HepG2 (cell line): ENCODE data around the gene TMEM134. TPM values are rescaled to one million over a fixed set of nuclear protein-coding genes. Genes with fewer than 3 reads are reported as not detected.

ENCODE experiments used
- ATF1 ChIP-seq: IDR thresholded peaks from 2 replicates; pipeline ENCODE4 v1.6.1; 2016; ENCODE audit warnings: mild to moderate bottlenecking, control low read depth
- FOXA1 ChIP-seq, 2 experiments: fragments of 450-650 bp in 1 of 2; sonication (generic) in 1 of 2; formaldehyde crosslinking in 1 of 2; IDR thresholded peaks; 2 replicates each; pipeline versions ENCODE4 v1.4.0 to v1.6.1; 2016 to 2020; ENCODE audit warnings: missing genetic modification reagents in 1 of 2
- HDAC6 ChIP-seq: fragments of 200-600 bp; sonication (generic); IDR thresholded peaks from 2 replicates; pipeline ENCODE4 v1.7.0; 2017; ENCODE audit warnings: mild to moderate bottlenecking, antibody characterized with exemption, low read length, low read depth
- NFAT5 ChIP-seq: sonication (generic); formaldehyde crosslinking; IDR thresholded peaks from 2 replicates; pipeline ENCODE4 v1.4.0; 2020; ENCODE audit warnings: missing genetic modification reagents
- ONECUT2 ChIP-seq: sonication (generic); formaldehyde crosslinking; IDR thresholded peaks from 2 replicates; pipeline ENCODE4 v1.4.0; 2020; ENCODE audit warnings: missing genetic modification reagents
- PHF20 ChIP-seq: sonication (generic); formaldehyde crosslinking; IDR thresholded peaks from 2 replicates; pipeline ENCODE4 v1.5.0; 2020; ENCODE audit warnings: mild to moderate bottlenecking, missing genetic modification reagents
- POLR2A ChIP-seq, 2 experiments: IDR thresholded peaks; 2 replicates each; pipeline ENCODE4 v1.6.1; 2011; ENCODE audit warnings: low read depth in 2 of 2, low read length in 2 of 2, mild to moderate bottlenecking in 1 of 2, moderate library complexity in 1 of 2; ENCODE audit not compliant: insufficient read depth in 1 of 2
- SMAD3 ChIP-seq: sonication (generic); formaldehyde crosslinking; IDR thresholded peaks from 2 replicates; pipeline ENCODE4 v1.4.0; 2020; ENCODE audit warnings: missing genetic modification reagents
- SMAD9 ChIP-seq: sonication (generic); formaldehyde crosslinking; IDR thresholded peaks from 2 replicates; pipeline ENCODE4 v1.5.1; 2020; ENCODE audit warnings: mild to moderate bottlenecking, missing genetic modification reagents
- SRSF4 ChIP-seq: fragments of 200-400 bp; formaldehyde crosslinking; IDR thresholded peaks from one replicate; pipeline ENCODE4 v1.6.1; 2018; ENCODE audit warnings: mild to moderate bottlenecking, low read depth, low read length, moderate library complexity; ENCODE audit not compliant: poor library complexity, severe bottlenecking
- STAT5B ChIP-seq: sonication (generic); formaldehyde crosslinking; IDR thresholded peaks from 2 replicates; pipeline ENCODE4 v1.4.0; 2020; ENCODE audit warnings: missing genetic modification reagents
- ZFP82 ChIP-seq: sonication (generic); formaldehyde crosslinking; IDR thresholded peaks from 2 replicates; pipeline ENCODE4 v1.5.1; 2020; ENCODE audit warnings: mild to moderate bottlenecking, missing genetic modification reagents, borderline replicate concordance
- ZKSCAN8 ChIP-seq: IDR thresholded peaks from 2 replicates; pipeline ENCODE4 v1.6.1; 2016; ENCODE audit warnings: borderline replicate concordance, missing genetic modification reagents, missing compliant biosample characterization
- ZNF24 ChIP-seq: fragments of 450-650 bp; IDR thresholded peaks from 2 replicates; pipeline ENCODE4 v1.6.1; 2017; ENCODE audit warnings: antibody characterized with exemption, mild to moderate bottlenecking
- ZNF607 ChIP-seq: sonication (generic); formaldehyde crosslinking; IDR thresholded peaks from 2 replicates; pipeline ENCODE4 v1.5.1; 2020; ENCODE audit warnings: missing genetic modification reagents, mild to moderate bottlenecking, borderline replicate concordance
- ZNF615 ChIP-seq: sonication (generic); formaldehyde crosslinking; IDR thresholded peaks from 2 replicates; pipeline ENCODE4 v1.5.0; 2020; ENCODE audit warnings: mild to moderate bottlenecking, missing genetic modification reagents, borderline replicate concordance
- ZNF644 ChIP-seq: IDR thresholded peaks from 2 replicates; pipeline ENCODE4 v1.6.1; 2016; ENCODE audit warnings: low read depth
- polyA plus RNA-seq, 8 experiments: library from polyadenylated mRNA; depleted of rRNA in 3 of 8; stranded (reverse) in 7 of 8; unstranded in 1 of 8; fragments of >200 nt; fragmentation: Illumina TruSeq in 4 of 8; extraction: Trizol in 4 of 8; gene quantifications; 2 replicates each; pipeline versions ENCODE4 v1.2.1 to v1.2.3, GENCODE V29; 2011 to 2016; ENCODE audit warnings: low read depth in 4 of 8, missing spikeins in 1 of 8, mixed read lengths in 1 of 8; ENCODE audit not compliant: insufficient read depth in 1 of 8
- total RNA-seq, 5 experiments: library from RNA; depleted of rRNA; stranded (reverse); fragments of >200 nt; fragmentation: Illumina TruSeq; extraction: Trizol; gene quantifications; 2 replicates each; pipeline ENCODE4 v1.2.3, GENCODE V29; 2016; ENCODE audit warnings: low read depth in 1 of 5
- TF ChIP-seq, protein P1 (sequence below): IDR thresholded peaks from 2 replicates; pipeline ENCODE4 v1.6.1; 2016; ENCODE audit warnings: low read depth, control low read depth
- TF ChIP-seq, protein P2 (sequence below): IDR thresholded peaks from 2 replicates; pipeline ENCODE4 v1.6.1; 2016; ENCODE audit warnings: missing compliant biosample characterization, missing genetic modification reagents, borderline replicate concordance
- TF ChIP-seq, protein P3 (sequence below): sonication (generic); formaldehyde crosslinking; conservative IDR thresholded peaks from 2 replicates; pipeline ENCODE4 v1.4.0; 2020; ENCODE audit warnings: missing genetic modification reagents

TMEM134 gene
- total and polyA plus RNA-seq, 2 of the 13 experiments (the other 11 are each of a cell fraction or from before 2014, with no cell fraction given), result 6.9 to 26.9 TPM

DNA sequence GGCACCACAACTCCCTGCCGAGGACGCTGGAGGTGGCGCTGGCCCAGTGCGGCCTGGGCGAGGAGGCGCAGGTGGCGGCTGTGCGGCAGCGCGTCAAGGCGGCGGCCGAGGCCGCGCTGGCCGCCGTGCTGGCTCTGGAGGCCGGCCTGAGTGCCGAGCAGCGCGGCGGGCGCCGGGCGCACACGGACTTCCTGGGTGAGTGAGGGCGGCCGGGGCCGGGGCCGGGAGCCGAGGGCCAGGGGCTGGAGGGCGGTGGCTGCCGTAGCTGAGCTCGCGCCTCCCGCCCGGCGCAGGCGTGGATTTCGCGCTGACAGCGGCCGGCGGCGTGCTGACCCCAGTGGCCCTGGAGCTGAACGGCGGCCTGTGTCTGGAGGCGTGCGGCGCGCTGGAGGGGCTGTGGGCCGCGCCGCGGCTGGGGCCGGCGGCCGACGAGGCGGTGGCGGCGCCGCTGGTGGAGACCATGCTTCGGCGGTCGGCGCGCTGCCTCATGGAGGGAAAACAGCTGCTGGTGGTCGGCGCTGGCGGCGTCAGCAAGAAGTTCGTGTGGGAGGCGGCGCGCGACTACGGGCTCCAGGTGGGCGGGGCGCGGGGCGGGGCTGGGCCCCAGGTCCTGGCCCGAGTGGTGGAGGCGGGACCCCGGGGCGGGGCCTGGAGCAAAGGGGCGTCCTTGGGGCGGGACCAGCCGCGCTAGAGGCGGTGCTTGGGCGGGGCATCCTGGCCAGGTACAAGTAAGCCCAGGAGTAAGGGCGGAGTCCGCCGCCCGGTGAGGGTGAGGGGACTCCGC, 48.2 kb downstream of the TMEM134 start (continued):
- TF ChIP-seq NFAT5 (CRISPR knock-in tag), result 0 out of 2 replicates have a peak, but pooled peaks have one; percentile 11
- peak in 1 of 2 experiments; percentile 77; a peak in 3 of 4 replicates for TF ChIP-seq POLR2A (IDR thresholded peaks at IDR 0.05; ENCODE audit: insufficient read depth in 1 of 2, low read depth in 2 of 2, low read length in 2 of 2)
- TF ChIP-seq, protein P1, sequence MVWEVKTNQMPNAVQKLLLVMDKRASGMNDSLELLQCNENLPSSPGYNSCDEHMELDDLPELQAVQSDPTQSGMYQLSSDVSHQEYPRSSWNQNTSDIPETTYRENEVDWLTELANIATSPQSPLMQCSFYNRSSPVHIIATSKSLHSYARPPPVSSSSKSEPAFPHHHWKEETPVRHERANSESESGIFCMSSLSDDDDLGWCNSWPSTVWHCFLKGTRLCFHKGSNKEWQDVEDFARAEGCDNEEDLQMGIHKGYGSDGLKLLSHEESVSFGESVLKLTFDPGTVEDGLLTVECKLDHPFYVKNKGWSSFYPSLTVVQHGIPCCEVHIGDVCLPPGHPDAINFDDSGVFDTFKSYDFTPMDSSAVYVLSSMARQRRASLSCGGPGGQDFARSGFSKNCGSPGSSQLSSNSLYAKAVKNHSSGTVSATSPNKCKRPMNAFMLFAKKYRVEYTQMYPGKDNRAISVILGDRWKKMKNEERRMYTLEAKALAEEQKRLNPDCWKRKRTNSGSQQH (CRISPR knock-in tag), result 0 out of 2 replicates have a peak, but pooled peaks have one; percentile 55
- 0 out of 2 replicates have a peak, but pooled peaks have one; percentile 42 for TF ChIP-seq ZNF607 (CRISPR knock-in tag)
- TF ChIP-seq, protein P2, sequence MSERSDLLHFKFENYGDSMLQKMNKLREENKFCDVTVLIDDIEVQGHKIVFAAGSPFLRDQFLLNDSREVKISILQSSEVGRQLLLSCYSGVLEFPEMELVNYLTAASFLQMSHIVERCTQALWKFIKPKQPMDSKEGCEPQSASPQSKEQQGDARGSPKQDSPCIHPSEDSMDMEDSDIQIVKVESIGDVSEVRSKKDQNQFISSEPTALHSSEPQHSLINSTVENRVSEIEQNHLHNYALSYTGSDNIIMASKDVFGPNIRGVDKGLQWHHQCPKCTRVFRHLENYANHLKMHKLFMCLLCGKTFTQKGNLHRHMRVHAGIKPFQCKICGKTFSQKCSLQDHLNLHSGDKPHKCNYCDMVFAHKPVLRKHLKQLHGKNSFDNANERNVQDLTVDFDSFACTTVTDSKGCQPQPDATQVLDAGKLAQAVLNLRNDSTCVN (CRISPR knock-in tag), result no peak
- no peak for TF ChIP-seq ZKSCAN8 (CRISPR knock-in tag)
- TF ChIP-seq ZFP82 (CRISPR knock-in tag), result no peak; the same call in 1 of the 2 replicates
- no peak for TF ChIP-seq ZNF615 (CRISPR knock-in tag)
- TF ChIP-seq SMAD9 (CRISPR knock-in tag), result no peak
- no peak for TF ChIP-seq SRSF4
- no peak for TF ChIP-seq ONECUT2 (CRISPR knock-in tag)
- no peak for TF ChIP-seq STAT5B
- no peak for TF ChIP-seq FOXA1 (IDR thresholded peaks at IDR 0.05)
- TF ChIP-seq FOXA1 (CRISPR knock-in tag; IDR thresholded peaks at IDR 0.05), result no peak
- TF ChIP-seq ATF1 (CRISPR knock-in tag), result no peak
- TF ChIP-seq ZNF644 (CRISPR knock-in tag), result no peak
- TF ChIP-seq, protein P3, sequence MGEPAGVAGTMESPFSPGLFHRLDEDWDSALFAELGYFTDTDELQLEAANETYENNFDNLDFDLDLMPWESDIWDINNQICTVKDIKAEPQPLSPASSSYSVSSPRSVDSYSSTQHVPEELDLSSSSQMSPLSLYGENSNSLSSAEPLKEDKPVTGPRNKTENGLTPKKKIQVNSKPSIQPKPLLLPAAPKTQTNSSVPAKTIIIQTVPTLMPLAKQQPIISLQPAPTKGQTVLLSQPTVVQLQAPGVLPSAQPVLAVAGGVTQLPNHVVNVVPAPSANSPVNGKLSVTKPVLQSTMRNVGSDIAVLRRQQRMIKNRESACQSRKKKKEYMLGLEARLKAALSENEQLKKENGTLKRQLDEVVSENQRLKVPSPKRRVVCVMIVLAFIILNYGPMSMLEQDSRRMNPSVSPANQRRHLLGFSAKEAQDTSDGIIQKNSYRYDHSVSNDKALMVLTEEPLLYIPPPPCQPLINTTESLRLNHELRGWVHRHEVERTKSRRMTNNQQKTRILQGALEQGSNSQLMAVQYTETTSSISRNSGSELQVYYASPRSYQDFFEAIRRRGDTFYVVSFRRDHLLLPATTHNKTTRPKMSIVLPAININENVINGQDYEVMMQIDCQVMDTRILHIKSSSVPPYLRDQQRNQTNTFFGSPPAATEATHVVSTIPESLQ (CRISPR knock-in tag), result no peak
- TF ChIP-seq HDAC6, result no peak
- no peak for TF ChIP-seq SMAD3 (CRISPR knock-in tag)
- no peak for TF ChIP-seq PHF20 (CRISPR knock-in tag)
- TF ChIP-seq ZNF24, result no peak
